ENCODE data around the gene MYG1. TPM values are rescaled to one million over a fixed set of nuclear protein-coding genes. Genes with fewer than 3 reads are reported as not detected.

MYG1 gene
- total and polyA plus RNA-seq, 2 of the 13 experiments (the other 11 are each of a cell fraction or from before 2014, with no cell fraction given) = 38.6 to 58.0 TPM

GRCh38 chr12:53295070-53295890 is 4.2 kb upstream of the MYG1 start, which contains the start of gene PFDN5 (continued):
- TF ChIP-seq RELA (CRISPR knock-in tag; IDR thresholded peaks at IDR 0.05) (no peak), GPN1 (CRISPR knock-in tag; IDR thresholded peaks at IDR 0.05; ENCODE audit: borderline replicate concordance) (no peak), ELF3 (CRISPR knock-in tag; IDR thresholded peaks at IDR 0.05) (peak; percentile 97), HOXA5 (CRISPR knock-in tag; IDR thresholded peaks at IDR 0.05) (no peak; the same call in 1 of the 2 replicates), ZNF768 (CRISPR knock-in tag; IDR thresholded peaks at IDR 0.05) (peak; percentile 49; the same call in 1 of the 2 replicates), TBX2 (CRISPR knock-in tag; IDR thresholded peaks at IDR 0.05; ENCODE audit: borderline replicate concordance) (peak; percentile 4; the same call in 1 of the 2 replicates), ZNF329 (CRISPR knock-in tag; IDR thresholded peaks at IDR 0.05; ENCODE audit: low read depth) (no peak), HDAC6 (IDR thresholded peaks at IDR 0.05; ENCODE audit: low read depth, low read length) (no peak), SMARCC2 (IDR thresholded peaks at IDR 0.05) (no peak), GRHL1 (CRISPR knock-in tag; conservative IDR thresholded peaks at IDR 0.05) (no peak), KAT8 (CRISPR knock-in tag; IDR thresholded peaks at IDR 0.05) (peak; percentile 98), ARNT (IDR thresholded peaks at IDR 0.05) (no peak), CBFB (CRISPR knock-in tag; IDR thresholded peaks at IDR 0.05) (peak; percentile 61; the same call in 1 of the 2 replicates), SNAI1 (CRISPR knock-in tag; IDR thresholded peaks at IDR 0.05; ENCODE audit: borderline replicate concordance) (0 out of 2 replicates have a peak, but pooled peaks have one; percentile 2), ZNF766 (CRISPR knock-in tag; IDR thresholded peaks at IDR 0.05; ENCODE audit: borderline replicate concordance) (no peak), ZSCAN30 (CRISPR knock-in tag; IDR thresholded peaks at IDR 0.05) (no peak), FOXA1 (IDR thresholded peaks at IDR 0.05) (no peak), FOXA1 (CRISPR knock-in tag; IDR thresholded peaks at IDR 0.05) (no peak), ZFYVE20 (CRISPR knock-in tag; IDR thresholded peaks at IDR 0.05; ENCODE audit: borderline replicate concordance, low read depth) (no peak), ATAD3A (CRISPR knock-in tag; IDR thresholded peaks at IDR 0.05) (no peak), SKI (IDR thresholded peaks at IDR 0.05; ENCODE audit: partially characterized antibody) (peak; percentile 34), ZNF749 (CRISPR knock-in tag; IDR thresholded peaks at IDR 0.05; ENCODE audit: borderline replicate concordance) (peak; percentile 51; the same call in 1 of the 2 replicates), ZC3H4 (CRISPR knock-in tag; IDR thresholded peaks at IDR 0.05; ENCODE audit: borderline replicate concordance) (no peak), ZBTB44 (CRISPR knock-in tag; IDR thresholded peaks at IDR 0.05) (0 out of 2 replicates have a peak, but pooled peaks have one; percentile 39), ZNF460 (CRISPR knock-in tag; IDR thresholded peaks at IDR 0.05; ENCODE audit: borderline replicate concordance) (no peak), ZNF101 (CRISPR knock-in tag; IDR thresholded peaks at IDR 0.05; ENCODE audit: borderline replicate concordance, low read depth) (no peak), RXRB (CRISPR knock-in tag; IDR thresholded peaks at IDR 0.05; ENCODE audit: borderline replicate concordance) (0 out of 2 replicates have a peak, but pooled peaks have one; percentile 27), MBNL3 (CRISPR knock-in tag; conservative IDR thresholded peaks at IDR 0.05) (no peak), ZNF737 (CRISPR knock-in tag; IDR thresholded peaks at IDR 0.05; ENCODE audit: borderline replicate concordance) (no peak), CCAR2 (optimal IDR thresholded peaks at IDR 0.05; ENCODE audit: low read depth, low read length) (no peak)

All from HepG2 (cell line).